ENCODE measurements around the gene ATXN1. TPM values are rescaled to one million over a fixed set of nuclear protein-coding genes. Genes with fewer than 3 reads are reported as not detected.

The ATXN1 gene
- total and polyA plus RNA-seq, 3 donors from 2014 or later = 12.8 to 84.1 (median 64.3) TPM

GRCh38 chr6:16420715-16421461, 340.4 kb downstream of the ATXN1 start:
- Histone ChIP-seq H3K27me3 (no peaks in the 10 kb centered on the region), H3K27ac (peak overlapping the region in 1 of 2 donors; percentile 57), H3K9me3 (no peaks in the 10 kb centered on the region), H3K4me1 (peaks cover 20% of the 10 kb centered on the region), H3K4me3 (no peak overlapping the region), H3K36me3 (ENCODE audit: low read depth, missing control alignments) (no peaks in the 10 kb centered on the region)
- TF ChIP-seq POLR2A (IDR thresholded peaks at IDR 0.05) = no peak
- TF ChIP-seq CTCF (IDR thresholded peaks at IDR 0.05) = no peak
- intact Hi-C loops (cut with DNase I; ENCODE audit: low total_unique reads) = no loop called here
- WGBS, 2 donors = 35 to 43% methylated on average over 7 of the region's 7 CpGs
- DNase-seq = no peak

GRCh38 chr6:16420337-16420714, 340.9 kb downstream of the ATXN1 start:
- intact Hi-C loops (cut with DNase I; ENCODE audit: low total_unique reads) = no loop called here
- Histone ChIP-seq H3K27ac (peak overlapping the region in 1 of 2 donors; percentile 13), H3K36me3 (ENCODE audit: low read depth, missing control alignments) (no peaks in the 10 kb centered on the region), H3K4me1 (peaks cover 20% of the 10 kb centered on the region), H3K4me3 (no peak overlapping the region), H3K27me3 (no peaks in the 10 kb centered on the region), H3K9me3 (no peaks in the 10 kb centered on the region)
- DNase-seq = no peak
- 73 to 85% methylated on average over 2 of the region's 2 CpGs for WGBS, 2 donors
- TF ChIP-seq CTCF (IDR thresholded peaks at IDR 0.05) = no peak
- TF ChIP-seq POLR2A (IDR thresholded peaks at IDR 0.05) = no peak

- Histone ChIP-seq H3K9me3 (no peaks in the 10 kb centered on the region), H3K4me1 (peaks cover 20% of the 10 kb centered on the region), H3K4me3 (no peak overlapping the region), H3K27ac (peak overlapping the region in 1 of 2 donors; percentile 13), H3K27me3 (no peaks in the 10 kb centered on the region), H3K36me3 (ENCODE audit: low read depth, missing control alignments) (no peaks in the 10 kb centered on the region)
- intact Hi-C loops (cut with DNase I; ENCODE audit: low total_unique reads) = no loop called here
- TF ChIP-seq CTCF (IDR thresholded peaks at IDR 0.05) = no peak
- TF ChIP-seq POLR2A (IDR thresholded peaks at IDR 0.05) = no peak
- WGBS, 2 donors = 75 to 84% methylated on average over 10 of the region's 10 CpGs
- DNase-seq = no peak
Measured at GRCh38 chr6:16419636-16420336, 341.5 kb downstream of the ATXN1 start.

GRCh38 chr6:16418151-16418550, 343.1 kb downstream of the ATXN1 start:
- Histone ChIP-seq H3K4me1 (peaks cover 27% of the 10 kb centered on the region), H3K4me3 (no peak overlapping the region), H3K27ac (no peak overlapping the region), H3K9me3 (no peaks in the 10 kb centered on the region), H3K27me3 (no peaks in the 10 kb centered on the region), H3K36me3 (ENCODE audit: low read depth, missing control alignments) (no peaks in the 10 kb centered on the region)
- DNase-seq = no peak
- no peak for TF ChIP-seq POLR2A (IDR thresholded peaks at IDR 0.05)
- no peak for TF ChIP-seq CTCF (IDR thresholded peaks at IDR 0.05)
- intact Hi-C loops (cut with DNase I; ENCODE audit: low total_unique reads) = no loop called here
- WGBS, 2 donors = 40 to 63% methylated on average over 2 of the region's 2 CpGs

Data from testis (tissue), 3 donors.